ENCODE results near the gene ZNF358.

Gene ZNF358

DNA sequence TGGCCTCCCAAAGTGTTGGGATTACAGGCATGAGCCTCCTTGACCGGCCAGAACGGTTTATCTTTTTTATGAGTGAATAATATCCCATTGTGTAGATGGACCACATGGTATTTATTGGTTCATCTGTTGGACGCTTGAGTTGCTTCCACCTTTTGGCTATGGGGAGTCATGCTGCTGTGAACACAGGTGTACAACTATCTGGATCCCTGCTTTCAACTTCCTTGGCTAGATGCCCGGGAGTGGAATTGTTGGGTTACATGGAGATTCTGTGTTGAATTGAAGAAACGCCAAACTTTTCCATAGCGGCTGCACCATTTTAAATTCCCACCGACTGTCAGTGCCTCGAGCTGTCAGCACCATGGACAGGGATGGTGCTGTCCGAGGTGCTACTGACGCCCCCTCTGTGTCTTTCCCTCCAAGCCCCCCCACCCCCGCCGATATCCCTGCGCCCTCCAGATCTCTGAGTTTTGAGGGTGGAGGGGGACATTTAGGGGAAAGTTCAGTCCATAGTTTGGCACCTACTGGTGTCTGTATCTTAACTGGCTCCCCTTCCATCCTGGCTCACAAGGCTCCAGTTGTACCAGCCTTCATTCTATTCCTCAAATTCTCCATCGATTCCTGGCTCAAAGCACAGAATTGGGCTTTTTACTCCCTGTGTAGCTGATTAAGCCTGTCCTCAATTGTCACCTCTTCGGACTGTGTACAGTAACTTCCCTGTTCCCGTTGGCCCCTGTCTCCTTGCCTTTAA is 46.9 kb downstream of the ZNF358 start:
- no peaks in the 10 kb centered on the region for H3K79me2 ChIP-seq (ENCODE audit: insufficient read depth, low read depth)
- no peak overlapping the region for H3K27ac ChIP-seq
- H3K36me3 ChIP-seq (ENCODE audit: insufficient read depth) = no peaks in the 10 kb centered on the region
- no peaks in the 10 kb centered on the region for H4K20me1 ChIP-seq (ENCODE audit: insufficient read depth)
- TF ChIP-seq, protein P1, sequence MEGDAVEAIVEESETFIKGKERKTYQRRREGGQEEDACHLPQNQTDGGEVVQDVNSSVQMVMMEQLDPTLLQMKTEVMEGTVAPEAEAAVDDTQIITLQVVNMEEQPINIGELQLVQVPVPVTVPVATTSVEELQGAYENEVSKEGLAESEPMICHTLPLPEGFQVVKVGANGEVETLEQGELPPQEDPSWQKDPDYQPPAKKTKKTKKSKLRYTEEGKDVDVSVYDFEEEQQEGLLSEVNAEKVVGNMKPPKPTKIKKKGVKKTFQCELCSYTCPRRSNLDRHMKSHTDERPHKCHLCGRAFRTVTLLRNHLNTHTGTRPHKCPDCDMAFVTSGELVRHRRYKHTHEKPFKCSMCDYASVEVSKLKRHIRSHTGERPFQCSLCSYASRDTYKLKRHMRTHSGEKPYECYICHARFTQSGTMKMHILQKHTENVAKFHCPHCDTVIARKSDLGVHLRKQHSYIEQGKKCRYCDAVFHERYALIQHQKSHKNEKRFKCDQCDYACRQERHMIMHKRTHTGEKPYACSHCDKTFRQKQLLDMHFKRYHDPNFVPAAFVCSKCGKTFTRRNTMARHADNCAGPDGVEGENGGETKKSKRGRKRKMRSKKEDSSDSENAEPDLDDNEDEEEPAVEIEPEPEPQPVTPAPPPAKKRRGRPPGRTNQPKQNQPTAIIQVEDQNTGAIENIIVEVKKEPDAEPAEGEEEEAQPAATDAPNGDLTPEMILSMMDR (conservative IDR thresholded peaks at IDR 0.05; ENCODE audit: low read depth, low read length) = no peak
- H3K27me3 ChIP-seq (ENCODE audit: insufficient read depth, low read depth) = no peaks in the 10 kb centered on the region; the same call in 1 of the 2 replicates
- no peak overlapping the region for H3K4me2 ChIP-seq
- no peak overlapping the region for H3K4me3 ChIP-seq (IDR thresholded peaks at IDR 0.05; ENCODE audit: insufficient read depth, low read depth, low read length)
- no peak overlapping the region for H2AFZ ChIP-seq (ENCODE audit: low read depth)
- H3K9ac ChIP-seq = no peak overlapping the region
- no peaks in the 10 kb centered on the region for H3K4me1 ChIP-seq (ENCODE audit: low read depth, poor library complexity, severe bottlenecking)

DNA sequence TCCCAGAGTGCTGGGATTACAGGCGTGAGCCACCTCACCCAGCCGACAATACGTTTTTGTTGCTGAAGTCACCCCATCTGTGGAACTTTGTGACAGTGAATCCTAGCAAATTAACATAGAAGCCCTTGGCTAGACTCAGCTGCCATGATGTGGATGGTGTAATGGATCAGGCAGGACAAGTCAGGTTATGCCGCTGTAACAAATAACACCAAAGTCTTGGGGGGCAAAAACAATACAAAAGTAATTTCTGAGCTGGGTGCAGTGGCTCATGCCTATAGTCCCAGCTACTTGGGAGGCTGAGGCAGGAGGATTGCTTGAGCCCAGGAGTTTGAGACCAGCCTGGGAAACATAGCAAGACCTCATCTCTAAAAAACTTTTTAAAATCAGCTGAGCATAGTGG is 49.0 kb downstream of the ZNF358 start:
- Histone ChIP-seq H2AFZ (ENCODE audit: low read depth) (no peak overlapping the region), H3K4me3 (IDR thresholded peaks at IDR 0.05; ENCODE audit: insufficient read depth, low read depth, low read length) (no peak overlapping the region), H3K9ac (no peak overlapping the region), H3K4me2 (no peak overlapping the region), H3K36me3 (ENCODE audit: insufficient read depth) (no peaks in the 10 kb centered on the region), H4K20me1 (ENCODE audit: insufficient read depth) (no peaks in the 10 kb centered on the region), H3K27ac (no peak overlapping the region), H3K4me1 (ENCODE audit: low read depth, poor library complexity, severe bottlenecking) (no peaks in the 10 kb centered on the region), H3K27me3 (ENCODE audit: insufficient read depth, low read depth) (no peaks in the 10 kb centered on the region; the same call in 1 of the 2 replicates), H3K79me2 (ENCODE audit: insufficient read depth, low read depth) (no peaks in the 10 kb centered on the region)
- TF ChIP-seq, protein P1 (conservative IDR thresholded peaks at IDR 0.05; ENCODE audit: low read depth, low read length) = no peak

DNA sequence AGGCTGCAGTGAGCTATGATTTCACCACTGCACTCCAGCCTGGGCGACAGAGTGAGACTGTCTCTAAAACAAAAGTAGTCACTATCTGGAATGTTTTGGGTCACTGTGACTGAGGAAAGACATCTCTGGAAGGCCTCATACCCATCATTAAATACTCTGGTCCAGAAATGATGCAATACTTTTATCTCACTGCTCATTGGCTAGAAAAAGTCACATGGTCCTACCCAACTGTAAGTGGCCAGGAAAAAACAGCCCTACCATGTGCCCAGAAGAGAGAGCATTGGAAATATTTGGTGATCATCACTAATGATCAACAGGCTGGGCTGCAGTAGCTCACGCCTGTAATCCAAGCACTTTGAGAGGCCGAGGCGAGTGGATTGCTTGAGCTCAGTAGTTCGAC is 49.4 kb downstream of the ZNF358 start:
- no peaks in the 10 kb centered on the region for H4K20me1 ChIP-seq (ENCODE audit: insufficient read depth)
- H3K4me3 ChIP-seq (IDR thresholded peaks at IDR 0.05; ENCODE audit: insufficient read depth, low read depth, low read length) = no peak overlapping the region
- H3K27me3 ChIP-seq (ENCODE audit: insufficient read depth, low read depth) = no peaks in the 10 kb centered on the region; the same call in 1 of the 2 replicates
- H3K79me2 ChIP-seq (ENCODE audit: insufficient read depth, low read depth) = no peaks in the 10 kb centered on the region
- H3K27ac ChIP-seq = no peak overlapping the region
- no peak overlapping the region for H3K4me2 ChIP-seq
- no peaks in the 10 kb centered on the region for H3K36me3 ChIP-seq (ENCODE audit: insufficient read depth)
- H3K4me1 ChIP-seq (ENCODE audit: low read depth, poor library complexity, severe bottlenecking) = no peaks in the 10 kb centered on the region
- TF ChIP-seq, protein P1 (conservative IDR thresholded peaks at IDR 0.05; ENCODE audit: low read depth, low read length) = no peak
- H3K9ac ChIP-seq = no peak overlapping the region
- no peak overlapping the region for H2AFZ ChIP-seq (ENCODE audit: low read depth)

All from KMS-11 (cell line).